Ishikawa (cell line): ENCODE data around the gene TMF1.

ENCODE experiments used
- CEBPB ChIP-seq: IDR thresholded peaks from 2 replicates; pipeline ENCODE4 v1.6.1; 2012
- CREB1 ChIP-seq: IDR thresholded peaks from 2 replicates; pipeline ENCODE4 v1.6.1; 2012; ENCODE audit warnings: low read depth
- EGR1 ChIP-seq: IDR thresholded peaks from 2 replicates; pipeline ENCODE4 v1.6.1; 2012
- EP300 ChIP-seq: IDR thresholded peaks from 2 replicates; pipeline ENCODE4 v1.6.1; 2012; ENCODE audit warnings: borderline replicate concordance
- FOXM1 ChIP-seq: IDR thresholded peaks from 2 replicates; pipeline ENCODE4 v1.6.1; 2012; ENCODE audit warnings: low read depth, borderline replicate concordance
- NFIC ChIP-seq: IDR thresholded peaks from 2 replicates; pipeline ENCODE4 v1.6.1; 2012
- RAD21 ChIP-seq: IDR thresholded peaks from 2 replicates; pipeline ENCODE4 v1.6.1; 2012; ENCODE audit warnings: low read depth
- TAF1 ChIP-seq: IDR thresholded peaks from 2 replicates; pipeline ENCODE4 v1.6.1; 2012; ENCODE audit warnings: low read depth, mild to moderate bottlenecking
- TCF12 ChIP-seq: IDR thresholded peaks from 2 replicates; pipeline ENCODE4 v1.6.1; 2012; ENCODE audit warnings: low read depth
- TEAD4 ChIP-seq: IDR thresholded peaks from 2 replicates; pipeline ENCODE4 v1.6.1; 2012
- YY1 ChIP-seq: IDR thresholded peaks from 2 replicates; pipeline ENCODE4 v1.6.1; 2012; ENCODE audit warnings: low read depth
- ZBTB7A ChIP-seq: IDR thresholded peaks from 2 replicates; pipeline ENCODE4 v1.6.1; 2012; ENCODE audit warnings: low read depth
- TF ChIP-seq, protein P1 (sequence below): IDR thresholded peaks from 2 replicates; pipeline ENCODE4 v1.6.1; 2012; ENCODE audit warnings: low read depth, mild to moderate bottlenecking
- TF ChIP-seq, protein P2 (sequence below): IDR thresholded peaks from 2 replicates; pipeline ENCODE4 v1.6.1; 2012
- TF ChIP-seq, protein P3 (sequence below): IDR thresholded peaks from 2 replicates; pipeline ENCODE4 v1.6.1; 2012

TMF1 gene

DNA sequence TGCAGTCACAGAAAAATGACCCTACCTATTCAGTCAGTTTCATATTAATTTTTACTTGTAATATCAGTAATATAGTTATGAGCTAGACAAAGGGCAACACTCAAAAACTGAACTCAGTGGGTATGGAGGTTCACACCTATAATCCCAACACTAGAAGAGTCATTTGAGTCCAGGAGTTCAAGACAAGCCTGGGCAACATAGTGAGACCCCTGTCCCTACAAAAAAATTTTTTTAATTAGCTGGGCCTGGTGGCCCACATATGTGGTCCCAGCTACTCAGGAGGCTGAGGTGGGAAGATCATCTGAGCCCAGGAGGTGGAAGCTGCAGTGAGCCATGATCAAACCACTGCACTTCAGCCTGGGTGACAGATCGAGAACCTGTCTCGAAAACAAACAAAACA lies 3.1 kb downstream of the TMF1 start:
- TF ChIP-seq TCF12 = no peak
- TF ChIP-seq, protein P1, sequence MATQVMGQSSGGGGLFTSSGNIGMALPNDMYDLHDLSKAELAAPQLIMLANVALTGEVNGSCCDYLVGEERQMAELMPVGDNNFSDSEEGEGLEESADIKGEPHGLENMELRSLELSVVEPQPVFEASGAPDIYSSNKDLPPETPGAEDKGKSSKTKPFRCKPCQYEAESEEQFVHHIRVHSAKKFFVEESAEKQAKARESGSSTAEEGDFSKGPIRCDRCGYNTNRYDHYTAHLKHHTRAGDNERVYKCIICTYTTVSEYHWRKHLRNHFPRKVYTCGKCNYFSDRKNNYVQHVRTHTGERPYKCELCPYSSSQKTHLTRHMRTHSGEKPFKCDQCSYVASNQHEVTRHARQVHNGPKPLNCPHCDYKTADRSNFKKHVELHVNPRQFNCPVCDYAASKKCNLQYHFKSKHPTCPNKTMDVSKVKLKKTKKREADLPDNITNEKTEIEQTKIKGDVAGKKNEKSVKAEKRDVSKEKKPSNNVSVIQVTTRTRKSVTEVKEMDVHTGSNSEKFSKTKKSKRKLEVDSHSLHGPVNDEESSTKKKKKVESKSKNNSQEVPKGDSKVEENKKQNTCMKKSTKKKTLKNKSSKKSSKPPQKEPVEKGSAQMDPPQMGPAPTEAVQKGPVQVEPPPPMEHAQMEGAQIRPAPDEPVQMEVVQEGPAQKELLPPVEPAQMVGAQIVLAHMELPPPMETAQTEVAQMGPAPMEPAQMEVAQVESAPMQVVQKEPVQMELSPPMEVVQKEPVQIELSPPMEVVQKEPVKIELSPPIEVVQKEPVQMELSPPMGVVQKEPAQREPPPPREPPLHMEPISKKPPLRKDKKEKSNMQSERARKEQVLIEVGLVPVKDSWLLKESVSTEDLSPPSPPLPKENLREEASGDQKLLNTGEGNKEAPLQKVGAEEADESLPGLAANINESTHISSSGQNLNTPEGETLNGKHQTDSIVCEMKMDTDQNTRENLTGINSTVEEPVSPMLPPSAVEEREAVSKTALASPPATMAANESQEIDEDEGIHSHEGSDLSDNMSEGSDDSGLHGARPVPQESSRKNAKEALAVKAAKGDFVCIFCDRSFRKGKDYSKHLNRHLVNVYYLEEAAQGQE = no peak
- TF ChIP-seq RAD21 = no peak
- no peak for TF ChIP-seq CEBPB
- TF ChIP-seq EGR1 = no peak
- TF ChIP-seq, protein P2, sequence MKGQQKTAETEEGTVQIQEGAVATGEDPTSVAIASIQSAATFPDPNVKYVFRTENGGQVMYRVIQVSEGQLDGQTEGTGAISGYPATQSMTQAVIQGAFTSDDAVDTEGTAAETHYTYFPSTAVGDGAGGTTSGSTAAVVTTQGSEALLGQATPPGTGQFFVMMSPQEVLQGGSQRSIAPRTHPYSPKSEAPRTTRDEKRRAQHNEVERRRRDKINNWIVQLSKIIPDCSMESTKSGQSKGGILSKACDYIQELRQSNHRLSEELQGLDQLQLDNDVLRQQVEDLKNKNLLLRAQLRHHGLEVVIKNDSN = no peak
- TF ChIP-seq FOXM1 = no peak
- TF ChIP-seq NFIC = no peak
- TF ChIP-seq CREB1 = no peak
- TF ChIP-seq TAF1 = no peak
- TF ChIP-seq YY1 = no peak
- TF ChIP-seq ZBTB7A = no peak
- no peak for TF ChIP-seq TEAD4
- TF ChIP-seq EP300 = no peak

DNA sequence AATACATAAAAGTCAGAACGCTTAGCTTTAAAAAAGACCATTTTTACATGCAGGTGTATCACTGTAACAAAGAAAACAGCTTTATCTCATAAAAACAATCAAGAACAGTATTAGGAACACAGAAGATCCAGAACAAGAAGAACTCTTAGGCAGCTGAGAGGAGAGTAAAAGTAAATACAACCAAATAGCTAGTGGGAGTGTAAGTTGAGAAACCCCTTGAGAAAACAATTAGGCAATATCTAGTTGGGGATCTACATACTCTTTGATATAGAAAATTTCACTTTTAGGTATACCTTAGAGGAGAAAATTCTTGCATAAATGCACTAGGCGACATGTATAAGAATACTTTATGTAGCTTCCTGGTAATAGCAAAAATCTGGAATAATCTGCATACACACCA lies 7.5 kb downstream of the TMF1 start:
- TF ChIP-seq NFIC (no peak), TAF1 (no peak), FOXM1 (no peak), CEBPB (no peak), RAD21 (no peak), TCF12 (no peak), EGR1 (no peak), YY1 (no peak), TEAD4 (no peak), EP300 (no peak), CREB1 (no peak)
- TF ChIP-seq, protein P3, sequence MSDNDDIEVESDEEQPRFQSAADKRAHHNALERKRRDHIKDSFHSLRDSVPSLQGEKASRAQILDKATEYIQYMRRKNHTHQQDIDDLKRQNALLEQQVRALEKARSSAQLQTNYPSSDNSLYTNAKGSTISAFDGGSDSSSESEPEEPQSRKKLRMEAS = no peak
- TF ChIP-seq, protein P2 = no peak

DNA sequence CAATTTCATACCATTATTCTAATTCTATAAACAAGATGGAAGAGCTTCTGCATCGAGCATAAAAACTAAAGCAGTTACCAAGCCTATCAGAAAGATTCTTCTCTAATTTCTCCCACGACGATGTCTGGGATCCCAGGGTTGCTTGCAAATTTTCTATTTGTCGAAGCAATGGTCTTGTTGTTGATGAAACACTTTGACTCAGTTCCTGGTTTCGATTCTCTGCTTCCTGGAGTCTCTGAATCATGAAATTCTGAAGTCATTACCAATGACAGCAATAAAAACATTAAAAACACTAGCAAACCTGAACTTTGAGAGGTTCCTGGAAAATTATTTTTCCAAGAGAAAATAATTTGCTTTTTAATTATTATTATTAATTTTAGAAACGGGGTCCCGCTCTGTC lies 18.7 kb downstream of the TMF1 start:
- TF ChIP-seq, protein P1 = no peak
- TF ChIP-seq EP300 (no peak), RAD21 (no peak), EGR1 (no peak), NFIC (no peak), CREB1 (no peak), YY1 (no peak)
- TF ChIP-seq, protein P2 = no peak

DNA sequence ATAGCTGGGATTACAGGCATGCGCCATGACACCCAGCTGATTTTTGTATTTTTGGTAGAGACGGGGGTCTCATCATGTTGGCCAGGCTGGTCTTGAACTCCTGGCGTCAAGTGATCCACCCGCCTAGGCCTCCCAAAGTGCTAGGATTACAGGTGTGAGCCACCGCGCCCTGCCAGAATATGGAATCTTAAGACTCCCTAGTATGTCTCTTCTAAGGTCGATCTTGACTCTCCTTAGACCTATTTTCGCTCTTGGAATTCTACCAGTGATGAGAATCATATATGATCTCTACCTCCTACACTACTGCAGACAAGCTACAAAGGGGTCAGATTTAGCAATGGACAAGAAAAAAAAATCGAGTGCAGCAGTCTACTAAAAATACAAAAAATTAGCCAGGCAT lies 19.4 kb downstream of the TMF1 start:
- TF ChIP-seq TEAD4 (no peak), EP300 (no peak)
- TF ChIP-seq, protein P3 = no peak

DNA sequence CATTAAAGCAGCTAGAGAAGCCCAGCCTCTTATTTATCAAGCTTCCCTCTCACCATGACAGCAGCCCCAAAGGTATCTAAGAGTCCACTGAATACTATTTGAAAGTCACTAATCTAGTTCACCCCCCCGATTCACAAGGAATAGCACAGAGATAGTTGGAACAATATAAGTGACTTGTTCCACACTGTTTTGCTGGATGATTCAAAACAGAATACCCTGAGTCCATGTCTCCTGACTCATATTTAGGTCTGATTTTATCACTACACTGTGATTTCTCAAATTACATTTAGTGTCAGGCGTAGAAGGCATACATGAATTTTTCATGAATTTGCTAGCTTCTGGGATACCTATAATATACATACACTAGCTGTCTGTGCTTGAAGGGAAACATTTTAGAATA lies 20.0 kb downstream of the TMF1 start:
- TF ChIP-seq, protein P1 = no peak
- TF ChIP-seq TAF1 = no peak
- no peak for TF ChIP-seq ZBTB7A
- no peak for TF ChIP-seq TCF12
- TF ChIP-seq CEBPB = no peak
- TF ChIP-seq EGR1 = no peak
- TF ChIP-seq, protein P2 = no peak
- no peak for TF ChIP-seq YY1
- no peak for TF ChIP-seq RAD21
- TF ChIP-seq FOXM1 = no peak
- TF ChIP-seq NFIC = no peak
- TF ChIP-seq TEAD4 = no peak
- TF ChIP-seq EP300 = no peak
- TF ChIP-seq, protein P3 = no peak
- no peak for TF ChIP-seq CREB1
